H4 (cell line): ENCODE measurements around the gene GABARAP. TPM values are rescaled to one million over a fixed set of nuclear protein-coding genes. Genes with fewer than 3 reads are reported as not detected.

Source experiments
- DNase-seq: peaks from one replicate; pipeline ENCODE4 v3.0.0-alpha.2; 2015; ENCODE audit warnings: low spot score
- total RNA-seq: library from RNA; depleted of rRNA; stranded (reverse); fragments of >200 nt; shearing (Covaris generic); gene quantifications from 2 replicates; pipeline ENCODE4 v1.2.3, GENCODE V29; 2014; rRNA removed

The GABARAP gene
- total RNA-seq, 1 experiment from 2014 or later, result 471 TPM

DNA sequence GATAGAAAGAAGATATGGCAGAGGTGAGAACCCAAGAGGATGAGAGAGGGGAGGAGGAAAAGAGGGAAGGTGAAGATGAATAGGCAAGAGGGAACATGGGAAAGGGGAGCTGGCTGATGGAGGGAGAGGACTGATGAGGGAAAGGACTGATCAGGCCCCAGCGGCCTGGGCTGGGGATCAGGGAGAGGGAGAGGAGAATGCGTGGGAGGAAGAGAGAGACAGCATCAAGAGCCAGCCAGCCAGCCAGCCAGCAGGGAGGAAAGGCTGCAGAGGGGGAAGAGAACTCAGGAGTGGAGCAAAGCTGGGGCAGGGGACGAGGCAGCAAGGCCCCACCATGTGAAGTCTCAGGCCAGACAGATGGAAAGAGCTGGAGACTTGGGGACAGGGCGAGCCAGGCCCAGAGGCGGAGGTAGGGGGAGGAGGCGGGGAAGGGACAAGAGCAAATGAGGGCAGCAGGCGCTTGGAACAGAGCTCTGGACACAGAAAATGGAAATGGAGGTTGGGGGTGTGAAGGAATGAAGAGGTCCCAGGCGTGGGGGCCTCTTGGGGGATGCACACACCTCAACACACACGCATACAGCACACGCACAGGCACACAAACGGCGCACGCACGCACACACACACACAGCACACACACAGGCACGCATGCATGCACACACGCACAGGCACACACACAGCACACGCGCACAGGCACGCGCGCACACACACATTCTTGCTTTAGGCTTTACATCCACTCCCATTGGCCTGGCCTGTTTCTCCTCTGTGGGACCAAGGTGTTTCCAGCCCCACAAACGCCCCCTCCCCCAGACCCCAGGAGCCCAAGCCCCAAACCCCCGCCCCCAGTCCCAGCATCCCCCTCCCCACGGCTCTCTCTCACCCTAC, 34.9 kb downstream of the GABARAP start:
- DNase-seq, result no peak

DNA sequence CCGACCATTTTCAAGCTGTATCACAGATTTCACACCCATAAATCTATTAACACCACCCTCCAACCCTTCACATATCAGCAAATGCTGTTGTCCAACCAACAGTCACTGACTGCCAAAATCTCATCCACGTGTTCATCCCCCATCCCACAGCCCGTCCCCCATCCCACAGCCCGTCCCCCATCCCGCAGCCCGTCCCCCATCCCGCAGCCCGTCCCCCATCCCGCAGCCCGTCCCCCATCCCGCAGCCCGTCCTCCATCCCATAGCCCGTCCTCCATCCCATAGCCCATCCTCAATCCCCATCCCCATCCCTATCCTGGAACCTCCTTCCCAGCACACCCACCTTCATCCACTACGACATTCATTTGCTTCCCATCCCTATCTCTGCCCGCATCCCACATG, 36.7 kb downstream of the GABARAP start:
- DNase-seq, result no peak

DNA sequence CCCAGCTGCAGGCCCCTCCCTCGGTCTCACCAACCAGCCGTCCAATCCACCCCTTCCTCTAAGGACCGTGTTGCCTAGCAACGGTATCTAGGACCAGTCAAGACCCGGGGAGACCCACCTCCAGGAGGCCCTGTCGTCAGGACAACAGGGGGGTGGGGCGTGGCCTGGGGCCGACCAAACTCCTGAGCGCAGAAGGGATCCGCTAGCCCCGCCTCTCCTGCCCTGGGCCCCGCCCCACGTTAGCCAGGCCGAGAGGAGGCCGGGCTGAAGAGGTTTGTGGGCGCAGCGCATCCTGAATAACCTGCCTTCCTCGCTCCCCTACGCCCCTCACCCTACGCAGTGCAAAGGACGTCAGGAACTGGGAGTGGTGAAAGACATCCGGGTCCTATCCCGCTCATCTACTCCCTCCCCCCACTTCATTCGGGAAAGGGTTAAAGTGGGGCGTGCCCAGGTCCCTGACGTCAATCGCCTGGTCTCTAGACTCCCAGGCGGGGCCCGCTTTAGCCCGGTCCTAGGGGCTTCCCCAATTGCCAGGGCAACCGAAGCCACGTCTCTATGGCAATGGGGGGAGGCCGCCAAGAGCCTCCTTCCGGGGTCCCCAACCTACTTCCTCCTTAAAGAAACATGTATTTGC, 37.3 kb downstream of the GABARAP start:
- DNase-seq, result no peak

DNA sequence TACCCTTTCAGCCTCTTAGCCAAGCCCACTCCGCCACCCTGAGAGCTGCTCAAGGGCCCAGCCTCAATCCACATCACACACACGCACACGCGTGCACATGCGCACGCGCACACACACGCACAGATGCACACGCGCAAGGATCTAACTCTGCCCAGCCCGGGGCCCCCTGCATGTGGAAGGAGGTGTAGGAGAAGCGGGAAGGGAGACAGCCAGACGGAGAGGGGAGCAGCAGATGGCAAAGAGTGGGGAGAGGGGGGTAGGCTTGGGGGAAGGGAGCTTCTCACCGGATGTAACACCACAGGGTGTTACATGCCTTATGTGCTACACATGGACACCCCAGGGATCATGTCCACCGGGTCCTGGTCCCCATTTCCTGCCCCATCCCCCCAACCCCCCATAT, 37.9 kb downstream of the GABARAP start:
- no peak for DNase-seq

DNA sequence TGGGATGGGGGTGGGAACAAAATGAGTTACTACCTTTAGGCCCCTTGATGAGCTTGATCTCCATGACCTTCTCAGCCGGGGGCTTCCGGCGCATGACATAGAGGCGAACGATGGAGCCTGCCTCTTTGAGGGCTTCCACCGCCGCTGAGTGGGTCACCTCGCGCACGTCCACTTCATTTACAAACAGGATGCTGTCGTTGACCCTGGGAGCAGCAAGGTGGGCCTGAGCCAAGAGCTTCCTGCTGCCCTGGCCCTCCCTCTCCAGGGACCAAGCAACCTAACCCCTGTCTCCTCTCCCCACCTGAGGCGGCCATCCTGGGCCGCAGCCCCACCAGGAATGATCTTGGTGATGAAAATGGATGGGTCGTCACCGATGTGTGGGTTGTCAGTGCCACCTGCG, 38.9 kb downstream of the GABARAP start:
- no peak for DNase-seq

DNA sequence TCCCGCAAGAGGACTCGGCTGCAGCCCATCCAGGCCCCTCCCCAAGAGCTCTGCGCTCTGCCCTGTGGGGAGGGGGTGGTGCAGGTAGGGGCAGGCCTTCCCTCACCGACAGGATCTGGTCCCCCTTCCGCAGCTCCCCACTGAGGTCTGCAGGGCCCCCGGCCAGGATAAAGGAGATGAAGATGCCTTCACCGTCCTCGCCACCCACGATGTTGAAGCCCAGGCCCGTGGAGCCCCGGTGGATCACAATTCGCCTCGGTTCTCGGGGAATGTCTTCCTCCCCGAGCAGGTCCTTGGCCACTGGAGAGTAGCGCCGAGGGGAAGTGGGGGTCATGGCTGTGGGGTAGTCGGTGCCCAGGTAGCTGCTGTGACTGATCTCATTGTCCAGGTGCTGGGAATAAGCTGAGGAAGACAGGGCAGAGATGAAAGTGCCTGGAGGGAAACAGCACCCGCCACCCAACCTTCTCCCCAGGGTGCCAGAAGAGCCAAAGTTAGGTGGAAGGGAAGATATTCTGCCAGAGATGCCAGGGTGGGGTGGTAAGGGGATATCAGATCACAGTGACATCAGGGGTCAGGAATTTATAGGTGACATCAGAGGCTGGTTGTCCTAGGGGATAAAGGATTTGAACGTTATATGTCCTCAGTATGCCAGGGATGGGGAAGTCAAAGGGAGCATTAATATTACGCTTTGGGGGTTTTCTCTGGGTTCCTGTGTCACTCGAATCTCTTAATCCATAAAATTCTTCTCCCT, 45.4 kb downstream of the GABARAP start:
- DNase-seq, result no peak

DNA sequence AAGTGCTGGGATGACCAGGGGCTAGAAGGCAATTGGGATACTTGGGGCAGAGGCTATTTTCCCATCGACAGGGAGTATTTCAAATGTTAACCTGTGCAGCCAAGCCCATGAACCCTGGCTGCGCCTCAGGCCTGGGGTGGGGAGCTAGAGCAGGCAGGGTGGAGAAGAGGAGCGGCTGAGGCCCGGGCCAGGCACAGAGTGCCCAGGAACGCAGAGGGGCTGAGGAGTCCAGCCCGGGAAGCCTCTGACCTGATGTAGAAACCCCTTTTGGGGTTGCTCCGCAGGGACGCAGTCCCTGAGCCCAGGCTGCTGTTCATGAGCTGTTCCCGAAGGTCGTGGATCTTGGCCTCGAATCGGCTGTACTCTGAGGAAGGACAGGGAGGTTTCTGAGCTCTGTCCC, 46.3 kb downstream of the GABARAP start:
- DNase-seq, result no peak

DNA sequence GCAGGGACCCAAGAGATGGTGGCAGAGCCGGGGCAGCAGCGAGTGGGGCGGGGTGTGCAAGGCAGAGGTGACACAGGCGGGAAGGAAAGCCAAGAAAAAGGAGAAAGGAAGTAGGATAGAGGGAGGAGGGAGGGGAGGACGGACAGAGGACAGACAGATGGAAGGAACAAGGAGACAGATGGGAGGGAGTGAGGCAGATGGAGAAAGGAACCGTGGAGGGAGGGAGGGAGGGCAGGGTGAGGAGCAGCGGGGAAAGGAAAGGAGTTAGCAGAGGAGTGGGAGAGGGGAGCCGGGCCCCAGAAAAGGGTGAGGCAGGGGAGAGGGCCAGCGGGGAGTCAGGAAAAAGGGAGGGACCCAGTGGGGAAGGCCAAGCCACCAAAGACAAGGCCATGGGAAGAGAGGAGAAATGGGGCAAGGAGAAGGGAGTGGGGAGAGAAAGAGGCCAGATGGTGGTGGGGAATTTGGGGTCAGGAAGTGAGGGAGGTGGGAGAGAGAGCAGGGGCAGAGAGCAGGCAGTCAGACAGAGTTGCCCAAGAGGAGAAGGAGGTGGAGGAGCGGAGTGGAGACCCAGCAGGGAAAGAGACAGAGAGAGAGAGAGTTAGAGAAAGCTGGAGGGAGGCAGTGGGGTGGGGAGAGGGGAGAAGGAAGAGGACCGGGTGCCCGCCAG, 49.8 kb downstream of the GABARAP start:
- DNase-seq, result no peak

DNA sequence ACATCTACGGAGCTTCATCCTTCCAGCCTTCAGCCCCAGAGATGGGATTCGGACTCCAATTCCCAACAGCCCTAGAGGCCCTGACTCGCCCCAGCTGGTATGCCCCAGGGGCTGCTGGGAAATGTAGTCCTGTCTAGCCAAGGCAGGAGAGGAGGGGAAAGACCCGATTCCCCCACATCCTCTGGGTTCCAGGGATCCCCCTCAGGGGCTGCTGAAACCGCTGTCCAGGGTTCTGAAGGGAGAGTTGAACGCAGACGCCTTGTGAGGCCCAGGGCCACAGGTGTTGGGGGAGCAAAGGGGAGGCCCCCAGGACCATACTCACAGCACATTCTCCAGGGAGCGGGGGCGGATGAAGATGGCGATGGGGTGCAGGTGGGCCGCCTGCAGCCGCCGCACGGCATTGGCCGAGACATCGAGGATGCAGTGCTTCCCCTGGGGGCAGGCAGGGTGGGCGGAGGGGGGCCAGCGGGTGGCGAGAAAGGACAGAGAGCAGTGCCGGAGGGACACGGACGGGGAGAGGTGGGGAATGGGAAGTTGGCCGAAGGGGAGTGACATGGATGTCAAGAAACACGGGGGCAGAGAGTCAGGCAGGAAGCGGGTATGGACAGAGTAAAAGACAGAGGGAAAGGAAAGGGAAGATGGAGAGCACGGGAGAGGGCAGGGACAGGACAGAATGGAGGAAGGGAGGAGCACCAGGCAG, 50.5 kb downstream of the GABARAP start:
- no peak for DNase-seq

DNA sequence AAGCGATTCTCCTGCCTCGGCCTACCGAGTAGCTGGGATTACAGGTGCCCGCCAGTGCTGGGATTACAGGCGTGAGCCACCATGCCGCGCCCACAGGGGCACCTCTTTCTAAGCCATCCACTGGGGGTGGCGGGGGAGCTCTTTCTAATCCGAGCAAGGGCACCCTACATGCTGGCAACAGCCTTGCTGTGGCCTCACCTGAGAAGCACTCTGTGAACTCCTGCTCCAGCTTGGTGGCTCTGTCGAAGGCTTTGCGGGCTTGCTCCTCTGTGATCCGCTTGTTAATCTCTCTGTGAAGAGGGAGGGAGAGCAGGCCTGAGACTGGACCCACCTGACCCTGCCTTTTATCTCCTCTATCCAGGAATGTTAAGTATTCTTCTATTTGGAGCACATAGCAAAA, 51.2 kb downstream of the GABARAP start:
- no peak for DNase-seq

DNA sequence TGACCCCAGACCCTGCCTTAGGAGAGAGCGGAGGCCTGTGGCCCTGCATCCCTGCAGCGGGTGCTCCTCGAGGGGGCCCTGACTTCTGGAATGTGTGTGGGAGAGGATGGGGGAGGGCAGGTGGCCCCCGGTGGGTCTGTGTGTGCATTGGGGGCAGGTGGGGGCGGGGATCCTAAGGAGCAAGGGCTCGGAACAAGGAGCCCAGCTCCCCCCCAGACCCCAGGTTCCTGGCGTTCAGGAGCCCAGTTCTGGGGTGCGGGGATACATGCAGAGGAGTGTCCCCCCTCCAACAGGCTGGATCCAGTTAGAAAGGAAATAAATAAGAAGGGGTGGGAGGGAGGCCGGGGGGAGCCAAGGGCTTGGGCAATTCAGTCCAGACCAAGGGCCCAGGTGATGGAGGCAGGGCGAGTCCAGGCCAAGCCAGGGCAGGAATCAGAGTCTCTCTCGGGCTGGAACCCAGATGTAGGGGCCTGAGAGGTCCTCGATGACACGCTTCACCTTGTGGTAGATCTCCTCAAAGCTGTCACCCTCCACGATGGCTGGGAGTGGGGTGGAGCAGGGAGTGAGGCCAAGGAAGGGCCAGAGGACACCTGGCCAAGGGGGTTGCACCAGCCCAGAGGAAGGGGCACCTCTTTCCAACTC, 51.9 kb downstream of the GABARAP start:
- no peak for DNase-seq

Other genes with a start within 250 kb of the GABARAP start
- not detected in 2 replicates for gene ALOX12, start 246.4 kb downstream of the GABARAP start, total RNA-seq
- 166 and 188 TPM in 2 replicates for gene RNASEK, start 229.8 kb downstream of the GABARAP start, total RNA-seq
- gene BCL6B, start 219.4 kb downstream of the GABARAP start, total RNA-seq, result not detected in 2 replicates
- 0.77 TPM in 1 of 2 replicates, not detected in the other for gene SLC16A13, start 206.4 kb downstream of the GABARAP start, total RNA-seq
- gene SLC16A11, start 198.4 kb downstream of the GABARAP start, total RNA-seq, result not detected in 2 replicates
- not detected in 2 replicates for gene CLEC10A, start 162.2 kb downstream of the GABARAP start, total RNA-seq
- gene ASGR2, start 127.6 kb downstream of the GABARAP start, total RNA-seq, result 0.10 TPM in 1 of 2 replicates, not detected in the other
- 1.4 TPM in 1 of 2 replicates, not detected in the other for gene ASGR1, start 63.1 kb downstream of the GABARAP start, total RNA-seq
- 2.3 and 3.9 TPM in 2 replicates for gene DLG4, start 22.6 kb downstream of the GABARAP start, total RNA-seq
- 118 and 161 TPM in 2 replicates for gene ACADVL, start 22.5 kb downstream of the GABARAP start, total RNA-seq
- 24.8 and 36.1 TPM in 2 replicates for gene DVL2, start 7.9 kb downstream of the GABARAP start, total RNA-seq
- gene PHF23, start 3.0 kb downstream of the GABARAP start, total RNA-seq, result 37.5 and 45.3 TPM in 2 replicates
- gene CTDNEP1, start 9.3 kb upstream of the GABARAP start, total RNA-seq, result 18.2 and 19.8 TPM in 2 replicates
- 25.1 and 30.0 TPM in 2 replicates for gene ELP5, start 9.8 kb upstream of the GABARAP start, total RNA-seq
- gene CLDN7, start 20.0 kb upstream of the GABARAP start, total RNA-seq, result not detected in 2 replicates
- gene SLC2A4, start 39.3 kb upstream of the GABARAP start, total RNA-seq, result 0.17 and 0.23 TPM in 2 replicates
- gene YBX2, start 52.2 kb upstream of the GABARAP start, total RNA-seq, result not detected in 2 replicates
- gene EIF5A, start 65.2 kb upstream of the GABARAP start, total RNA-seq, result 460 and 526 TPM in 2 replicates
- gene GPS2, start 72.9 kb upstream of the GABARAP start, total RNA-seq, result 55.9 and 65.1 TPM in 2 replicates
- gene NEURL4, start 86.9 kb upstream of the GABARAP start, total RNA-seq, result 3.4 and 3.5 TPM in 2 replicates
- 0.19 TPM in 1 of 2 replicates, not detected in the other for gene ACAP1, start 94.1 kb upstream of the GABARAP start, total RNA-seq
- 0.78 and 2.4 TPM in 2 replicates for gene KCTD11, start 109.7 kb upstream of the GABARAP start, total RNA-seq
- not detected in 2 replicates for gene TMEM95, start 112.7 kb upstream of the GABARAP start, total RNA-seq
- gene TNK1, start 138.6 kb upstream of the GABARAP start, total RNA-seq, result not detected in 2 replicates
- 20.0 and 22.7 TPM in 2 replicates for gene PLSCR3, start 152.1 kb upstream of the GABARAP start, total RNA-seq
- 76.1 and 108 TPM in 2 replicates for gene TMEM256, start 161.6 kb upstream of the GABARAP start, total RNA-seq
- 3.1 and 3.5 TPM in 2 replicates for gene NLGN2, start 165.4 kb upstream of the GABARAP start, total RNA-seq
- gene SPEM1, start 177.9 kb upstream of the GABARAP start, total RNA-seq, result not detected in 2 replicates
- gene SPEM2, start 183.2 kb upstream of the GABARAP start, total RNA-seq, result not detected in 2 replicates
- not detected in 2 replicates for gene SPEM3, start 186.4 kb upstream of the GABARAP start, total RNA-seq
- gene TMEM102, start 193.0 kb upstream of the GABARAP start, total RNA-seq, result 0.81 and 2.0 TPM in 2 replicates
- not detected in 2 replicates for gene FGF11, start 197.1 kb upstream of the GABARAP start, total RNA-seq
- gene CHRNB1, start 202.6 kb upstream of the GABARAP start, total RNA-seq, result 4.4 and 6.3 TPM in 2 replicates
- gene ZBTB4, start 237.2 kb upstream of the GABARAP start, total RNA-seq, result 4.5 and 7.5 TPM in 2 replicates
- gene SLC35G6, start 239.0 kb upstream of the GABARAP start, total RNA-seq, result not detected in 2 replicates
- 9.9 and 11.3 TPM in 2 replicates for gene POLR2A, start 241.9 kb upstream of the GABARAP start, total RNA-seq